ENCODE measurements around the gene ADCY1. TPM values are rescaled to one million over a fixed set of nuclear protein-coding genes. Genes with fewer than 3 reads are reported as not detected.

ADCY1 gene
- total and polyA plus RNA-seq, 12 donors = 0.46 to 8.6 (median 3.4) TPM

- 67 to 82% methylated on average over 7 of the region's 7 CpGs for WGBS, 2 donors
- intact Hi-C loops (cut with DNase I) = no loop called here
- H3K27me3 ChIP-seq = peaks cover 0 to 4% (median 0%) of the 10 kb centered on the region in 7 donors
Measured at GRCh38 chr7:45606931-45607330, 32.8 kb downstream of the ADCY1 start.

GRCh38 chr7:45609180-45609579 is 35.0 kb downstream of the ADCY1 start:
- no peak for ATAC-seq

More at GRCh38 chr7:45606931-45607330, 32.8 kb downstream of the ADCY1 start:
- TF ChIP-seq CTCF (IDR thresholded peaks at IDR 0.05) = no peak
- Histone ChIP-seq H3K36me3 (no peaks in the 10 kb centered on the region), H3K9me3 (peaks cover 0 to 27% (median 11%) of the 10 kb centered on the region in 11 donors), H3K27ac (no peak overlapping the region), H3K4me3 (no peak overlapping the region), H3K4me1 (peaks cover 0 to 3% (median 0%) of the 10 kb centered on the region in 9 donors)
- DNase-seq (no peak), ATAC-seq (no peak)

GRCh38 chr7:45610019-45610418 is 35.9 kb downstream of the ADCY1 start:
- no peak for ATAC-seq
- H3K4me3 ChIP-seq = no peak overlapping the region
- H3K36me3 ChIP-seq = peaks cover 0 to 15% (median 0%) of the 10 kb centered on the region in 9 donors
- peaks cover 0 to 45% (median 8%) of the 10 kb centered on the region in 11 donors for H3K9me3 ChIP-seq
- no peak for TF ChIP-seq CTCF (IDR thresholded peaks at IDR 0.05)
- 91 to 92% methylated on average over 9 to 10 of the region's 10 CpGs for WGBS, 2 donors
- peaks cover 0 to 4% (median 0%) of the 10 kb centered on the region in 7 donors for H3K27me3 ChIP-seq
- H3K4me1 ChIP-seq = no peaks in the 10 kb centered on the region
- intact Hi-C loops (cut with DNase I) = no loop called here
- no peak for DNase-seq
- no peak overlapping the region for H3K27ac ChIP-seq

More at GRCh38 chr7:45609180-45609579, 35.0 kb downstream of the ADCY1 start:
- no peak for TF ChIP-seq CTCF (IDR thresholded peaks at IDR 0.05)
- intact Hi-C loops (cut with DNase I) = no loop called here
- DNase-seq = no peak
- 92 to 96% methylated on average over 16 of the region's 16 CpGs for WGBS, 2 donors
- no peaks in the 10 kb centered on the region for H3K4me1 ChIP-seq
- peaks cover 0 to 4% (median 0%) of the 10 kb centered on the region in 7 donors for H3K27me3 ChIP-seq
- H3K4me3 ChIP-seq = no peak overlapping the region
- peaks cover 0 to 15% (median 0%) of the 10 kb centered on the region in 9 donors for H3K36me3 ChIP-seq
- H3K9me3 ChIP-seq = peaks cover 0 to 45% (median 16%) of the 10 kb centered on the region in 11 donors
- H3K27ac ChIP-seq = no peak overlapping the region

GRCh38 chr7:45610660-45611299 is 36.6 kb downstream of the ADCY1 start:
- H3K4me1 ChIP-seq = no peaks in the 10 kb centered on the region
- peaks cover 0 to 15% (median 0%) of the 10 kb centered on the region in 9 donors for H3K36me3 ChIP-seq
- 83 to 91% methylated on average over 3 of the region's 3 CpGs for WGBS, 2 donors
- intact Hi-C loops (cut with DNase I) = no loop called here
- no peak for DNase-seq
- peaks cover 0 to 4% (median 0%) of the 10 kb centered on the region in 7 donors for H3K27me3 ChIP-seq
- H3K27ac ChIP-seq = no peak overlapping the region
- peak in 1 of 8 donors; percentile 47 for ATAC-seq
- no peak overlapping the region for H3K4me3 ChIP-seq
- no peak for TF ChIP-seq CTCF (IDR thresholded peaks at IDR 0.05)
- H3K9me3 ChIP-seq = peaks cover 0 to 45% (median 15%) of the 10 kb centered on the region in 11 donors
